ENCODE results near the gene C1QTNF5.
A peak's percentile ranks its signal among the peaks of the same experiment; 100 is the strongest.

Gene C1QTNF5

GRCh38 chr11:119373059-119373920, 32.6 kb upstream of the C1QTNF5 start:
- TF ChIP-seq POLR2A (IDR thresholded peaks at IDR 0.05; ENCODE audit: extremely low read depth, insufficient read length) (no peak), MYC (IDR thresholded peaks at IDR 0.05; ENCODE audit: low read depth, low read length) (no peak)
- TF ChIP-seq, protein P1, sequence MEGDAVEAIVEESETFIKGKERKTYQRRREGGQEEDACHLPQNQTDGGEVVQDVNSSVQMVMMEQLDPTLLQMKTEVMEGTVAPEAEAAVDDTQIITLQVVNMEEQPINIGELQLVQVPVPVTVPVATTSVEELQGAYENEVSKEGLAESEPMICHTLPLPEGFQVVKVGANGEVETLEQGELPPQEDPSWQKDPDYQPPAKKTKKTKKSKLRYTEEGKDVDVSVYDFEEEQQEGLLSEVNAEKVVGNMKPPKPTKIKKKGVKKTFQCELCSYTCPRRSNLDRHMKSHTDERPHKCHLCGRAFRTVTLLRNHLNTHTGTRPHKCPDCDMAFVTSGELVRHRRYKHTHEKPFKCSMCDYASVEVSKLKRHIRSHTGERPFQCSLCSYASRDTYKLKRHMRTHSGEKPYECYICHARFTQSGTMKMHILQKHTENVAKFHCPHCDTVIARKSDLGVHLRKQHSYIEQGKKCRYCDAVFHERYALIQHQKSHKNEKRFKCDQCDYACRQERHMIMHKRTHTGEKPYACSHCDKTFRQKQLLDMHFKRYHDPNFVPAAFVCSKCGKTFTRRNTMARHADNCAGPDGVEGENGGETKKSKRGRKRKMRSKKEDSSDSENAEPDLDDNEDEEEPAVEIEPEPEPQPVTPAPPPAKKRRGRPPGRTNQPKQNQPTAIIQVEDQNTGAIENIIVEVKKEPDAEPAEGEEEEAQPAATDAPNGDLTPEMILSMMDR (IDR thresholded peaks at IDR 0.05; ENCODE audit: low read depth, low read length) = no peak
- TF ChIP-seq, protein P2, sequence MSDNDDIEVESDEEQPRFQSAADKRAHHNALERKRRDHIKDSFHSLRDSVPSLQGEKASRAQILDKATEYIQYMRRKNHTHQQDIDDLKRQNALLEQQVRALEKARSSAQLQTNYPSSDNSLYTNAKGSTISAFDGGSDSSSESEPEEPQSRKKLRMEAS (IDR thresholded peaks at IDR 0.05; ENCODE audit: low read depth, low read length) = no peak
- DNase-seq (ENCODE audit: low read depth) = no peak
- H3K4me3 ChIP-seq (ENCODE audit: low read depth, low read length) = no peak overlapping the region

GRCh38 chr11:119372260-119373058, 31.8 kb upstream of the C1QTNF5 start:
- H3K4me3 ChIP-seq (ENCODE audit: low read depth, low read length) = no peak overlapping the region
- TF ChIP-seq, protein P2 (IDR thresholded peaks at IDR 0.05; ENCODE audit: low read depth, low read length) = no peak
- TF ChIP-seq POLR2A (IDR thresholded peaks at IDR 0.05; ENCODE audit: extremely low read depth, insufficient read length) = no peak
- TF ChIP-seq MYC (IDR thresholded peaks at IDR 0.05; ENCODE audit: low read depth, low read length) = no peak
- TF ChIP-seq, protein P1 (IDR thresholded peaks at IDR 0.05; ENCODE audit: low read depth, low read length) = no peak
- no peak for DNase-seq (ENCODE audit: low read depth)

GRCh38 chr11:119371778-119372182, 31.1 kb upstream of the C1QTNF5 start:
- peak; percentile 45 for DNase-seq (ENCODE audit: low read depth)

DNA sequence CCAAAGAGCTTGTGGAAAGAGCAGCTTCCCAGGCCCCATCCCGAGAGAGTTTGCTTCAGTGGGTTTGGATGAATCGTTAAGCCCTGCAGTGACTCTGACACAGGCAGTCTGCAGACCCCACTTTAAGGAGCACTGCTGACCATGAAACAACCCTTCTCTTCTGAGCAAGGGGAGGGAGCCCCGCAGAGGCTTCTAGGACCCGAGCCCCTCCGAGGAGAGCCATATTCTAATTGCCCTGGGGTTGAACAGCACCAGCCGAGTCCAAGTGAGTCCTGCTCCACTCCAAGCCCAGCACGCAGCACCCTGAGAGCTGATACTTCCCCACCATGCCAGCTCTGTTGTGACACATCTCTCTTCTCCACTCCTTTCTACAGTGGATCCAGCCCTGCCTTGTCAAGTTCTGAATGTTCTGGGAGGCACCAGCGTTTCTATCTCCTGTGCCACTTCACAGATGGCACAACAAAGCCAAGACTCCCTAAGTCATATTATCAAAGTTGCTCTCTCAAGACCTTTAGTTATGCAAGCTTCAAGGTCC, 30.5 kb upstream of the C1QTNF5 start:
- no peak for DNase-seq (ENCODE audit: low read depth)
- TF ChIP-seq, protein P1 (IDR thresholded peaks at IDR 0.05; ENCODE audit: low read depth, low read length) = no peak
- TF ChIP-seq MYC (IDR thresholded peaks at IDR 0.05; ENCODE audit: low read depth, low read length) (no peak), POLR2A (IDR thresholded peaks at IDR 0.05; ENCODE audit: extremely low read depth, insufficient read length) (no peak)
- TF ChIP-seq, protein P2 (IDR thresholded peaks at IDR 0.05; ENCODE audit: low read depth, low read length) = no peak

More at GRCh38 chr11:119371778-119372182, 31.1 kb upstream of the C1QTNF5 start:
- H3K4me3 ChIP-seq (ENCODE audit: low read depth, low read length) = no peak overlapping the region
- no peak for TF ChIP-seq POLR2A (IDR thresholded peaks at IDR 0.05; ENCODE audit: extremely low read depth, insufficient read length)
- TF ChIP-seq, protein P2 (IDR thresholded peaks at IDR 0.05; ENCODE audit: low read depth, low read length) = peak; percentile 85
- TF ChIP-seq, protein P1 (IDR thresholded peaks at IDR 0.05; ENCODE audit: low read depth, low read length) = no peak
- peak; percentile 75 for TF ChIP-seq MYC (IDR thresholded peaks at IDR 0.05; ENCODE audit: low read depth, low read length)

DNA sequence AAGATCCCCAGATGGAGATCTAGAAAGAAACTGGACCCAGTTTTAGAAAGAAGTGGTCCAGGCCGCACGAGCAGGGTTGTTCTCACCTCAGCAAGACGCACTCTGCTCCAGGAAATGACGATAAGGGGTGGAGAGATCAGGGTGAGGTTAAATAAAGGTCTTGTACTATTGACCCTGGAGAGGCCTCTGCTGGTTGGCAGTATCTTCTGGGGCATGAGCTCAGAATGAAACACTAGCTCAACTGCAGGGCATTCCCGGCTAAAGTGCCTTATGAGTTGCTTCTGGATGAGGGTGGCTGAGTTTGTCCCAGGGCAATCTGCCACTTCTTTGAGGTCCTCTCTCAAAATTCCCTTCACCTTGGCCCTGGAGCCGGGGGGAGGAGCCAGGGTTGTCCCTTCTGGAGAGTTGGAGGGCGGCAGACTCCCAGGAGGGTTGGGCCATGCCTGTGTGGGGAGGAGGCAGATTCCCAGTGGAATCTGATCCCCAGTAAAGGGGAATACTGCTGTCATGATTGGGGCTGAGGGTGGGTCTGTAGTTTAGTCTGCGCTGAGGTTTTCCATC, 29.9 kb upstream of the C1QTNF5 start:
- TF ChIP-seq POLR2A (IDR thresholded peaks at IDR 0.05; ENCODE audit: extremely low read depth, insufficient read length) = no peak
- TF ChIP-seq, protein P1 (IDR thresholded peaks at IDR 0.05; ENCODE audit: low read depth, low read length) = no peak
- TF ChIP-seq MYC (IDR thresholded peaks at IDR 0.05; ENCODE audit: low read depth, low read length) = no peak
- TF ChIP-seq, protein P2 (IDR thresholded peaks at IDR 0.05; ENCODE audit: low read depth, low read length) = no peak
- H3K4me3 ChIP-seq (ENCODE audit: low read depth, low read length) = no peak overlapping the region
- no peak for DNase-seq (ENCODE audit: low read depth)

More for the DNA sequence above, 30.5 kb upstream of the C1QTNF5 start:
- H3K4me3 ChIP-seq (ENCODE audit: low read depth, low read length) = no peak overlapping the region
